BJ (cell line): ENCODE results near the gene KLHL34. TPM values are rescaled to one million over a fixed set of nuclear protein-coding genes. Genes with fewer than 3 reads are reported as not detected.

Source experiments
- CTCF ChIA-PET: fragments of 350-600 bp; formaldehyde crosslinking; extraction: SDS; loops from one replicate; lab custom pipeline; 2021; ENCODE audit warnings: antibody characterized with exemption, inconsistent platforms; lab: Yijun Ruan, JAX
- POLR2A ChIA-PET: fragments of 300-600 bp; sonication (Branson Sonifier 250); formaldehyde crosslinking; extraction: SDS; loops from one replicate; lab custom pipeline; 2021; ENCODE audit warnings: antibody characterized with exemption; lab: Charles Lee
- DNase-seq: peaks from one replicate; pipeline ENCODE4 v3.0.0-alpha.2; 2011; ENCODE audit warnings: low read depth
- H3K27me3 ChIP-seq: 2 replicates; pipeline ENCODE4 v1.6.0; 2011; ENCODE audit warnings: low read length; ENCODE audit not compliant: control insufficient read depth, insufficient read depth
- H3K36me3 ChIP-seq: 2 replicates; pipeline ENCODE4 v1.5.1; 2011; ENCODE audit warnings: low read length; ENCODE audit not compliant: control insufficient read depth, insufficient read depth
- H3K4me3 ChIP-seq: 2 replicates; pipeline ENCODE4 v1.5.1; 2011; ENCODE audit warnings: low read depth, mild to moderate bottlenecking, control low read depth, low read length
- CTCF ChIP-seq: IDR thresholded peaks from 2 replicates; pipeline ENCODE4 v1.5.1; 2011; ENCODE audit warnings: low read depth, mild to moderate bottlenecking, control low read depth, inconsistent platforms, low read length, moderate library complexity; ENCODE audit not compliant: insufficient read depth
- polyA plus RNA-seq: library from polyadenylated mRNA; depleted of rRNA; stranded (reverse); fragments of >200 nt; gene quantifications from 2 replicates; pipeline ENCODE4 v1.2.3, GENCODE V29; 2011

KLHL34 gene
- polyA plus RNA-seq, 1 experiment, result not detected

- DNase-seq, result no peak
- ChIA-PET POLR2A (no interaction called here), CTCF (no interaction called here)
- Histone ChIP-seq H3K4me3 (no peak overlapping the region), H3K27me3 (no peaks in the 10 kb centered on the region), H3K36me3 (no peaks in the 10 kb centered on the region)
- TF ChIP-seq CTCF, result no peak
Observed at GRCh38 chrX:21661316-21661715, 3.2 kb upstream of the KLHL34 start.

- CTCF ChIA-PET, result no interaction called here
Observed at GRCh38 chrX:21660156-21660555, 2.0 kb upstream of the KLHL34 start.

GRCh38 chrX:21659320-21659719 is 1.2 kb upstream of the KLHL34 start:
- ChIA-PET POLR2A (no interaction called here), CTCF (no interaction called here)
- Histone ChIP-seq H3K36me3 (no peaks in the 10 kb centered on the region), H3K27me3 (no peaks in the 10 kb centered on the region), H3K4me3 (no peak overlapping the region)
- no peak for DNase-seq
- no peak for TF ChIP-seq CTCF

More at GRCh38 chrX:21660156-21660555, 2.0 kb upstream of the KLHL34 start:
- POLR2A ChIA-PET, result no interaction called here
- Histone ChIP-seq H3K36me3 (no peaks in the 10 kb centered on the region), H3K4me3 (no peak overlapping the region), H3K27me3 (no peaks in the 10 kb centered on the region)
- DNase-seq, result no peak
- no peak for TF ChIP-seq CTCF

- CTCF ChIA-PET, result no interaction called here
- POLR2A ChIA-PET, result no interaction called here
Observed at GRCh38 chrX:21658746-21659145, 616 bp upstream of the KLHL34 start.

GRCh38 chrX:21657318-21658151 is 595 bp downstream of the KLHL34 start:
- ChIA-PET CTCF (no interaction called here), POLR2A (no interaction called here)
- Histone ChIP-seq H3K4me3 (no peak overlapping the region), H3K36me3 (no peaks in the 10 kb centered on the region), H3K27me3 (no peaks in the 10 kb centered on the region)
- no peak for DNase-seq
- TF ChIP-seq CTCF, result no peak

More at GRCh38 chrX:21658746-21659145, 616 bp upstream of the KLHL34 start:
- Histone ChIP-seq H3K36me3 (no peaks in the 10 kb centered on the region), H3K27me3 (no peaks in the 10 kb centered on the region), H3K4me3 (no peak overlapping the region; the same call in 1 of the 2 replicates)
- no peak for TF ChIP-seq CTCF
- no peak for DNase-seq
